H1 (cell line): ENCODE results near the gene TERB1. TPM values are rescaled to one million over a fixed set of nuclear protein-coding genes. Genes with fewer than 3 reads are reported as not detected.

ENCODE experiments used
- ASH2L ChIP-seq: fragments of 200-600, 300-600 bp; sonication (generic); IDR thresholded peaks from one replicate; pipeline ENCODE4 v1.7.1; 2017; ENCODE audit warnings: low read length
- BACH1 ChIP-seq: IDR thresholded peaks from 2 replicates; pipeline ENCODE4 v1.6.1; 2012; ENCODE audit warnings: low read length, improper control_type of control experiment
- BRCA1 ChIP-seq: IDR thresholded peaks from 2 replicates; pipeline ENCODE4 v1.6.1; 2012; ENCODE audit warnings: low read depth, low read length, improper control_type of control experiment
- CEBPB ChIP-seq: IDR thresholded peaks from 2 replicates; pipeline ENCODE4 v1.6.1; 2012; ENCODE audit warnings: low read depth, low read length
- CHD1 ChIP-seq: IDR thresholded peaks from 2 replicates; pipeline ENCODE4 v1.6.1; 2012; ENCODE audit warnings: low read depth, low read length, improper control_type of control experiment
- CTBP2 ChIP-seq: IDR thresholded peaks from 2 replicates; pipeline ENCODE4 v1.7.0; 2011; ENCODE audit warnings: borderline replicate concordance, mild to moderate bottlenecking, moderate library complexity, mixed read lengths, low read length; ENCODE audit not compliant: insufficient read depth, insufficient read length
- EGR1 ChIP-seq: IDR thresholded peaks from 2 replicates; pipeline ENCODE4 v1.6.1; 2011; ENCODE audit warnings: low read depth, low read length, borderline replicate concordance
- EP300 ChIP-seq, 2 experiments: IDR thresholded peaks; 1 replicate in 1 of 2; 2 replicates in 1 of 2; pipeline ENCODE4 v1.6.1; 2011 to 2012; ENCODE audit warnings: low read depth in 2 of 2, low read length in 2 of 2, mild to moderate bottlenecking in 2 of 2, borderline replicate concordance in 1 of 2, inconsistent platforms in 1 of 2, moderate library complexity in 1 of 2
- FOSL1 ChIP-seq: IDR thresholded peaks from 2 replicates; pipeline ENCODE4 v1.6.1; 2011; ENCODE audit warnings: mild to moderate bottlenecking, low read depth, low read length, moderate library complexity; ENCODE audit not compliant: insufficient read depth
- HDAC6 ChIP-seq: IDR thresholded peaks from one replicate; pipeline ENCODE4 v1.7.1; 2012; ENCODE audit warnings: low read depth, mild to moderate bottlenecking, inconsistent platforms, low read length, moderate library complexity
- JUN ChIP-seq: IDR thresholded peaks from 2 replicates; pipeline ENCODE4 v1.6.1; 2011; ENCODE audit warnings: low read depth, mild to moderate bottlenecking, improper control_type of control experiment, low read length
- KDM1A ChIP-seq: fragments of 200-600, 300-600 bp; sonication (generic); IDR thresholded peaks from 2 replicates; pipeline ENCODE4 v1.7.1; 2016; ENCODE audit warnings: mild to moderate bottlenecking, low read length, borderline replicate concordance
- KDM4A ChIP-seq: IDR thresholded peaks from one replicate; pipeline ENCODE4 v1.7.1; 2012; ENCODE audit warnings: low read depth, mild to moderate bottlenecking, moderate library complexity, low read length, inconsistent platforms; ENCODE audit not compliant: severe bottlenecking
- NANOG ChIP-seq: IDR thresholded peaks from 2 replicates; pipeline ENCODE4 v1.6.1; 2011; ENCODE audit warnings: low read length, low read depth, mild to moderate bottlenecking, inconsistent platforms; ENCODE audit not compliant: insufficient read depth, poor library complexity, severe bottlenecking
- PHF8 ChIP-seq: fragments of 200-600 bp; sonication (generic); conservative IDR thresholded peaks from 2 replicates; pipeline ENCODE4 v1.7.1; 2012; ENCODE audit warnings: low read depth, mild to moderate bottlenecking, inconsistent platforms, low read length, moderate library complexity
- POLR2A ChIP-seq, 2 experiments: IDR thresholded peaks; 1 replicate in 1 of 2; 2 replicates in 1 of 2; pipeline ENCODE4 v1.6.1; 2011; ENCODE audit warnings: low read depth in 2 of 2, low read length in 2 of 2, mild to moderate bottlenecking in 2 of 2; ENCODE audit errors: control extremely low read depth in 1 of 2
- POU5F1 ChIP-seq: IDR thresholded peaks from 2 replicates; pipeline ENCODE4 v1.6.1; 2011; ENCODE audit warnings: low read depth, mild to moderate bottlenecking, low read length, moderate library complexity
- RBBP5 ChIP-seq: IDR thresholded peaks from 2 replicates; pipeline ENCODE4 v1.7.1; 2012; ENCODE audit warnings: low read depth, mild to moderate bottlenecking, inconsistent platforms, low read length, moderate library complexity, borderline replicate concordance
- RFX5 ChIP-seq: IDR thresholded peaks from 2 replicates; pipeline ENCODE4 v1.6.1; 2011; ENCODE audit warnings: low read depth, low read length, improper control_type of control experiment, borderline replicate concordance
- RNF2 ChIP-seq: fragments of 200-900, 300-1000 bp; sonication (generic); IDR thresholded peaks from 2 replicates; pipeline ENCODE4 v1.7.1; 2016; ENCODE audit warnings: borderline replicate concordance, low read depth, mild to moderate bottlenecking, antibody characterized with exemption, low read length; ENCODE audit not compliant: poor library complexity, severe bottlenecking; ENCODE audit errors: missing control alignments
- RXRA ChIP-seq: IDR thresholded peaks from 2 replicates; pipeline ENCODE4 v1.6.1; 2011; ENCODE audit warnings: low read depth, mild to moderate bottlenecking, low read length, moderate library complexity; ENCODE audit not compliant: insufficient read depth
- SIRT6 ChIP-seq: IDR thresholded peaks from one replicate; pipeline ENCODE4 v1.7.1; 2012; ENCODE audit warnings: low read length, inconsistent platforms
- SIX5 ChIP-seq: IDR thresholded peaks from 2 replicates; pipeline ENCODE4 v1.6.1; 2011; ENCODE audit warnings: mild to moderate bottlenecking, low read depth, low read length
- SP4 ChIP-seq: IDR thresholded peaks from 2 replicates; pipeline ENCODE4 v1.6.1; 2012; ENCODE audit warnings: low read length, inconsistent platforms
- ZNF274 ChIP-seq: IDR thresholded peaks from 2 replicates; pipeline ENCODE4 v1.7.0; 2012; ENCODE audit warnings: low read length, borderline replicate concordance; ENCODE audit errors: extremely low read depth
- polyA plus RNA-seq, 7 experiments: library from polyadenylated mRNA; depleted of rRNA in 3 of 7; stranded (reverse) in 5 of 7; unstranded in 2 of 7; fragments of >200 nt in 5 of 7; fragments of 200-250 nt in 2 of 7; gene quantifications; 1 replicate in 5 of 7; 2 replicates in 1 of 7; 4 replicates in 1 of 7; pipeline versions ENCODE4 v1.2.1 to v1.2.3, GENCODE V29; 2011 to 2013; ENCODE audit warnings: missing spikeins in 2 of 7, mixed read lengths in 2 of 7
- total RNA-seq: library from RNA; stranded (reverse); fragmentation: NEBNext Ultra II Directional; extraction: Animal tissue kit (Norgen Biotek cat#: 25700); gene quantifications from 2 replicates; pipeline ENCODE4 v1.2.1, GENCODE V29; 2021

TERB1 gene
- total and polyA plus RNA-seq, 2 of the 8 experiments (the other 6 are each of a cell fraction or from before 2014, with no cell fraction given): not detected

DNA sequence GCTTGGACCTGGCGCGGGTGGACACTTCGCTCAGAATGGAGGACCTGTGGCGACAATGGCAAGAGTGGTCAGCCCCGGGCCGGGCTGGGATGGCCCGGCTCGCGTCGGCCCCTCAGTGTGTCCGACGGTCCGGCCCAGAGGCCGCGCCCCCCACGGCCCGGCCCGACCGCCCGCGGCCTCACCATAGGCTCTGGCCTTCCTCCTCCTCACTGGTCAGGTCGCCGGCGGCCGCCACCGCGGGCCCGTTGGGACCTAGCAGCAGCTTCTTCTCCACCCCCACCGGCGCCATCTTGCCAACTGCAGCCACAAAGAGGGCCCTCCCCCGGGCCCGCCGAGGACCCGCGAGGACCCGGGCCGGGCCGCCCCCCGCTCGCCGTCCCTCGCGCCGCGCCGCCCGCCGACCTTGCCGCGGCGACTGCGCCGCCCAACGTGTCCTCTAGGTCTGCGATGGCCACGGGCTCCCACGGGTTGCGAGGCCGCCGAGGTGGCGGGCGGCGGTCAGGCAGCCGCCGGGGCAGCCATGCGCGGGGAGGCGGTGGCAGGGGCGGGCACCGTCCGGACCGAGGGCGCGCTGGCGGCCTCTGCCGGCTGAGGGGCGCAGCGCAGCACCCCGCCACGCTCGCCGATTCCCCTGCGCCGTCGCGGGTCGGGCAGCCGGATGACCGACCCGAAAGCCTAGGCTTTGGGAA lies 49.9 kb downstream of the TERB1 start, which contains the start of gene DYNC1LI2 (continued):
- TF ChIP-seq ASH2L (peak; percentile 84), CEBPB (no peak), RBBP5 (no peak; the same call in 1 of the 2 replicates), EP300 (IDR thresholded peaks at IDR 0.05; ENCODE audit: borderline replicate concordance in 1 of 2, low read depth in 2 of 2, low read length in 2 of 2) (no peak), RNF2 (no peak), JUN (no peak), RXRA (no peak), SIRT6 (no peak), CTBP2 (peak; percentile 24), EGR1 (no peak), FOSL1 (no peak), BRCA1 (no peak), NANOG (no peak), CHD1 (no peak), KDM1A (no peak), POU5F1 (no peak), HDAC6 (no peak), KDM4A (peak; percentile 47), SP4 (peak; percentile 98), ZNF274 (no peak), POLR2A (IDR thresholded peaks at IDR 0.05; ENCODE audit: control extremely low read depth in 1 of 2, low read depth in 2 of 2, low read length in 2 of 2) (peak; percentile 63 to 71), SIX5 (no peak), RFX5 (no peak), PHF8 (peak; percentile 95), BACH1 (no peak)
- TF ChIP-seq, all 59 proteins: peak for 18
